ENCODE data around the gene KCNJ15.

DNA sequence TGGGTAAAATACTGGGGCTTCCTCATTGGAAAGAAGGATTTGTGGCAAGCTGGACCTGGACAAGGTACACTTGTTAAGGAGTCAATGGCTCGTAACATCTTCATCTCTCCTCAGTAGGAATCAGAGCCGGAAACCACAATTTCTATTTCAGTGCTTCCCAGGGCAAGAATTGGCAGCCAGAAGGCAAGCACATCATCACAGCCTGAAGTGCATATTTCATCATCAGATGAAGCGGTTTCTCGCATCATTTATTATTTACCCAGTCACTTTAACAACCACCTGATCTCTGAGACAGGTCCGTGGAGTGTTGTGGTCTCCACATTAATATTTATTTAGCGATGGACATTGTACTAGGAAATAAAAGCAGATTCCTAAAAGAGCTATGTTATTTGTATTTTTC is 55.0 kb downstream of the KCNJ15 start:
- TF ChIP-seq CTCF (IDR thresholded peaks at IDR 0.05) (no peak), POLR2A (IDR thresholded peaks at IDR 0.05) (no peak)

All from body of pancreas (tissue), 4 donors.